ENCODE data around the gene DESI2. TPM values are rescaled to one million over a fixed set of nuclear protein-coding genes. Genes with fewer than 3 reads are reported as not detected.

Gene DESI2
- 50.3 and 51.5 TPM in 2 replicates for total RNA-seq (2014; rRNA removed; shearing (Covaris generic))

DNA sequence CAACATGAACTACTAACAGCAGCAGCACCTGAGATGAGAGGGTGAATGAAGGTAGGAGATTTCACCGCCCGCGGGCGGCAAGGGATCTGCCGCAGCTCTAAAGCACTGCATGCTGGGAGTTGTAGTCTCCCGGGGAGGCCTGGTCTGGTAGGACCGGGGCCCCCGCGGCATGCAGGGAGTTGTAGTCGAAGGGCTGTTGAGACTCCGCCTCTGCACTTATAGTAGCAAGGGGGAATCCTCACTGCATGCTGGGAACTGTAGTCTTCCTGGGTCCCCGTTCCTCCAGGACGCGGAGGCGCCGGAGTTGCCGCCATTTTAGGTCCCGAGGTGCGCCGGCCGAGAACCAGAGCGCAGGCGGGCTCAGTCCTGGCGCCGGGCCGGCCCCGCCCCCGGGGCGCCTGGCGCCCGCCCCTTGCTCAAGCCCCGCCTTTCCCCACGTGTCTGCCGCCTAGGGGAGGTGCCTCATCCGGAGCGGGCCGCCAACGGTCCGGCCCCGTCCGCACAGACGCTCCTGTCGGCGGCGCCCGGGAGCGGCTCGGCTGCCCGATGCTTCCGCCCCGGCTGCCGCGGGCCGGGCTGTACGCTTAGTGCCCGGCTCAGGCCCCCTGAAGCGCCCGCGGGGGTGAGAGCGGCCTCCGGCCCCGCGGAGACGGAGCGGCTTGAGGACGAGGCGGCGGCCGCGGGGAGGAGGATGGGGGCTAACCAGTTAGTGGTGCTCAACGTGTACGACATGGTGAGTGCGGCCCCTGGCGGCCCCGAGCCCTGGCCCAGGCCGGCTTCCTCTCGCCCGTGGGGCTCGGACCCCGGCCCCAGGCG, at the start of gene DESI2:
DESI2 (plus strand) TSS at position 504 of the 816 bp plus-strand sequence; CDS start at position 692, 188 bp downstream.

Small RNA genes lying within 50 kb of the gene (small RNA-seq; reads per million reads assigned to genes)
- not detected for gene AL451007.1

Other genes with a start within 250 kb of the DESI2 start
- 64.8 and 68.8 TPM in 2 replicates for gene ADSS2, start 201.2 kb upstream of the DESI2 start, total RNA-seq (2014; rRNA removed; shearing (Covaris generic))
- 0.19 TPM in 1 of 2 replicates, not detected in the other for gene CATSPERE, start 191.9 kb upstream of the DESI2 start, total RNA-seq (2014; rRNA removed; shearing (Covaris generic))
- gene COX20, start 182.5 kb downstream of the DESI2 start, total RNA-seq (2014; rRNA removed; shearing (Covaris generic)): 50.2 and 82.4 TPM in 2 replicates
- gene HNRNPU, start 211.4 kb downstream of the DESI2 start, total RNA-seq (2014; rRNA removed; shearing (Covaris generic)): 677 and 759 TPM in 2 replicates